ENCODE results near the gene FBXO5.

The FBXO5 gene

DNA sequence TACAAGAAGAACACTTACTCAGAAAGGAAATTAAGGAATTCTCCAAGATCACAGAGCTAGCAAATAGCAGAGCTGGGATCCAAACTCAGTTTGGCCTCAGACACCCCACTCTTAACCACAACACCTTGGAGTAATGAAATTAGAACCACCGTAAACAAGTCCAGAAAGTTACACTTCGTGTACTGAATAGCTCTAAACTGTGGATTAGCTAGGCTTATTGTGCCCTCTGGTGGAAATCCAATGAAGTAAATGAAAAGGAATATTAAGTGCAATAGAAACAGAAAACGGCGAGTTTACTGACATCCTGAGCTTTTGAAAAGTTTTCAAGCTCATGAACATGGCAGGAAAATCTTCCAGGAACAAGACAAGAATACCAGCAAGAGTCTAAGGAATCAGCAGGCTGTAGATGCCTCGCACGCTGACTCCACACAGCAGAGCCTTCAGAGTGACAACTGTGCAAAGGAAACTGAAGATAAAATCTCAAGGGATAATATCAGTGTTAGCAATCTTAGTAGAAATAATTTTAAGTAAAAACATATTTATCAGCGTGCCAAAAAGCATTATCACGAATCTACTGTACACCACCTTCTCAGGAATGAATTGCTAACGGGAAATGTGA is 34.6 kb downstream of the FBXO5 start:
- no peak for DNase-seq

- DNase-seq, result no peak
Observed at GRCh38 chr6:152946995-152947394, 35.8 kb downstream of the FBXO5 start.

- no peak for DNase-seq
Observed at GRCh38 chr6:152946484-152946883, 36.4 kb downstream of the FBXO5 start.

- no peak for DNase-seq
Observed at GRCh38 chr6:152943260-152943897, 39.5 kb downstream of the FBXO5 start.

DNA sequence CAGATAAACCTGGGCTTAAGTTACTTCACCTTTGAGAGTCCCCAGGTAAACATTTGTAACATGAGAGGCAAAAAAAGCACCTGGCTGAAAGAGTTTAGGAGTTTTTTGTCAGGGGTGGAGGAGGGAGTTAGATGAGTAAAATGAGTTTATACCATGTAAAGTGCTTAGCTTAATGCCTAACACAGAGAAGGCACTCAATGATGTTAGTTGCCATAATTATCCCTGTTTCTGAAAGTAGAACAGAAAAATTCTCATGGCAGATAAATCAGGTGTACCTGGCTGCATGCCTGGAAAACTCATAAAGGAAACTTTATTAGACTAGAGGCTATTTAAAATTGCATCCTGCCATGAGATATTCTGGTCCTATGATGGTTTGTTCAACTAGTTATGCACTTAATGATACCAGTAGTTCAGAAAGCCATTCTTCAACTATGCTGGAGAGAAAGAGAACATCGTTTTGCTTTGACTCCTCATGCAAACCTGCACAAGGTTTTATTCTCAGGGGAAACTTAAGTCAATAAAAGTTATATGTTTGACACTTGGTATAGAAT is 40.4 kb downstream of the FBXO5 start:
- DNase-seq, result no peak

- DNase-seq, result no peak
Observed at GRCh38 chr6:152941746-152942145, 41.1 kb downstream of the FBXO5 start.

DNA sequence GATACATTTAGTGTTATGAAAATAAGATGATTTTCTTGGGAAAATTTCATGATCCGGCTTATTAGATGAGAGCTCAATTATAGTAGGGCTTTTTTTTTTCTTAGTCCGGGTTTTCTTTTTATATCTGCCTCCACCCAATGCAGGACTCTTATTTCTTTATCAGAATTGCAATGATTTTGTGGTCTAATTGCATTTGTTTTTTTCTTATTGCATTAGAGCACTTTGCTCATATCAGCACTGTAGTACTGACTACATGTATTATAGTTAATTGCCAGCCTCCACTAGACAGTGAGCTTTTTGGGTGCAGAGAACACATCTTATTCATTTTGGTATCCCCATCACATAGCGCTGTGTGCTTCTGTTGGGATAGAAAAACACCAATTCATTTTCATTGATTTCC is 50.0 kb downstream of the FBXO5 start:
- DNase-seq, result no peak

GRCh38 chr6:152922706-152923105 is 60.1 kb downstream of the FBXO5 start:
- no peak for DNase-seq

All from activated T-cell treated with anti-CD3 and anti-CD28 coated beads for 4 hours (primary cell).